Fibroblast of mammary gland (primary cell): ENCODE measurements around the gene ECEL1.

Experiments
- DNase-seq: peaks from one replicate; pipeline ENCODE4 v3.0.0-alpha.2; 2010; ENCODE audit warnings: low read depth
- H3K4me3 ChIP-seq: 2 replicates; pipeline ENCODE4 v1.5.1; 2011; ENCODE audit warnings: low read depth, mild to moderate bottlenecking, low read length, moderate library complexity; ENCODE audit not compliant: control insufficient read depth
- CTCF ChIP-seq: conservative IDR thresholded peaks from 2 replicates; pipeline ENCODE4 v1.5.1; 2011; ENCODE audit warnings: low read depth, low read length, inconsistent platforms; ENCODE audit not compliant: control insufficient read depth, insufficient read depth

Gene ECEL1

GRCh38 chr2:232515639-232516038, 28.0 kb upstream of the ECEL1 start:
- no peak for DNase-seq
- TF ChIP-seq CTCF: no peak
- H3K4me3 ChIP-seq: no peak overlapping the region

GRCh38 chr2:232513353-232513752, 25.7 kb upstream of the ECEL1 start:
- H3K4me3 ChIP-seq: no peak overlapping the region
- no peak for TF ChIP-seq CTCF
- DNase-seq: no peak

GRCh38 chr2:232512602-232513001, 25.0 kb upstream of the ECEL1 start:
- TF ChIP-seq CTCF: no peak
- no peak overlapping the region for H3K4me3 ChIP-seq
- DNase-seq: no peak

- no peak overlapping the region for H3K4me3 ChIP-seq
- no peak for TF ChIP-seq CTCF
- DNase-seq: no peak
These were observed 23.8 kb upstream of the ECEL1 start for GRCh38 chr2:232511336-232511890.

GRCh38 chr2:232508251-232508650, 20.6 kb upstream of the ECEL1 start:
- DNase-seq: no peak
- TF ChIP-seq CTCF: no peak
- H3K4me3 ChIP-seq: no peak overlapping the region

GRCh38 chr2:232506709-232507108, 19.1 kb upstream of the ECEL1 start:
- TF ChIP-seq CTCF: no peak
- no peak overlapping the region for H3K4me3 ChIP-seq
- no peak for DNase-seq

- DNase-seq: no peak
- TF ChIP-seq CTCF: no peak
- H3K4me3 ChIP-seq: no peak overlapping the region
These were observed 18.2 kb upstream of the ECEL1 start for GRCh38 chr2:232505856-232506255.
